Upper lobe of left lung (tissue), 4 donors: ENCODE data around the gene CLEC14A.

Experiments used
- EP300 ChIP-seq, 4 donors: sonication (generic); formaldehyde crosslinking; IDR thresholded peaks; one replicate each; pipeline ENCODE4 v1.5.1; 2017; ENCODE audit warnings: antibody characterized with exemption in 4 of 4, control low read depth in 2 of 4
- POLR2A ChIP-seq, 4 donors: fragments of 450-650 bp; IDR thresholded peaks; one replicate each; pipeline ENCODE4 v1.5.1; 2016 to 2017; ENCODE audit warnings: antibody characterized with exemption in 4 of 4, mild to moderate bottlenecking in 2 of 4
- POLR2AphosphoS5 ChIP-seq, 2 donors: sonication (generic); formaldehyde crosslinking; IDR thresholded peaks; one replicate each; pipeline ENCODE4 v1.5.1; 2017; ENCODE audit warnings: antibody characterized with exemption in 2 of 2
- TF ChIP-seq, protein P1 (sequence below), 6 experiments: fragments of 450-650 bp in 4 of 6; fragments of 200-600 bp in 2 of 6; sonication (generic) in 2 of 6; IDR thresholded peaks; one replicate each; pipeline ENCODE4 v1.5.1; 2016 to 2019; ENCODE audit warnings: antibody characterized with exemption in 6 of 6

DNA sequence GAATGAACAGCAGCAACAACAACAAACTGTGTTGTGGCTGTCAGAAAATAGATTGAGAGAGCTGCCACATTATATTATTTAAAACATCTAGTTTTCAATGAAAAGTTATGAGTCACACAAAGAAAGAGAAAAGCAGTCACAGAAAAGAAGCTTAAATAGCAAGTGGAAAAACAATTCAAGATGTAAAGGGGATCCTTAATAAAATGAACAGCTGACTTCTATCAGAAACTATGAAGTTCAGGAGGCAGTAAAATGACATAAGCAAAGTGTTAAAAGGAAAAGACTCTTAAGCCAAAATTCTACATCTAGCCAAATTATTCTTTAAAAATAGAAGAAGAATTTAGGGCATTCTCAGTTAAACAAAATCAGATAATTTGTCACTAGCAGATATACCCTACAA, 5.6 kb downstream of the CLEC14A start:
- TF ChIP-seq, protein P1, sequence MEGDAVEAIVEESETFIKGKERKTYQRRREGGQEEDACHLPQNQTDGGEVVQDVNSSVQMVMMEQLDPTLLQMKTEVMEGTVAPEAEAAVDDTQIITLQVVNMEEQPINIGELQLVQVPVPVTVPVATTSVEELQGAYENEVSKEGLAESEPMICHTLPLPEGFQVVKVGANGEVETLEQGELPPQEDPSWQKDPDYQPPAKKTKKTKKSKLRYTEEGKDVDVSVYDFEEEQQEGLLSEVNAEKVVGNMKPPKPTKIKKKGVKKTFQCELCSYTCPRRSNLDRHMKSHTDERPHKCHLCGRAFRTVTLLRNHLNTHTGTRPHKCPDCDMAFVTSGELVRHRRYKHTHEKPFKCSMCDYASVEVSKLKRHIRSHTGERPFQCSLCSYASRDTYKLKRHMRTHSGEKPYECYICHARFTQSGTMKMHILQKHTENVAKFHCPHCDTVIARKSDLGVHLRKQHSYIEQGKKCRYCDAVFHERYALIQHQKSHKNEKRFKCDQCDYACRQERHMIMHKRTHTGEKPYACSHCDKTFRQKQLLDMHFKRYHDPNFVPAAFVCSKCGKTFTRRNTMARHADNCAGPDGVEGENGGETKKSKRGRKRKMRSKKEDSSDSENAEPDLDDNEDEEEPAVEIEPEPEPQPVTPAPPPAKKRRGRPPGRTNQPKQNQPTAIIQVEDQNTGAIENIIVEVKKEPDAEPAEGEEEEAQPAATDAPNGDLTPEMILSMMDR (IDR thresholded peaks at IDR 0.05) = no peak
- no peak for TF ChIP-seq POLR2AphosphoS5 (IDR thresholded peaks at IDR 0.05)
- no peak for TF ChIP-seq POLR2A (IDR thresholded peaks at IDR 0.05)
- no peak for TF ChIP-seq EP300 (IDR thresholded peaks at IDR 0.05)
